Endothelial cell of umbilical vein (primary cell): ENCODE data around the gene FMN2. TPM values are rescaled to one million over a fixed set of nuclear protein-coding genes. Genes with fewer than 3 reads are reported as not detected.

Experiments
- BruUV-seq: library from RNA; stranded (reverse); fragments of 400-500 nt; replicated peaks from 2 replicates; lab custom pipeline; 2021; lab: Mats Ljungman, UMichigan
- CTCF ChIA-PET: fragments of 300-600, 350-600 bp; sonication (Branson Sonifier 250); formaldehyde crosslinking; loops from one replicate; lab custom pipeline; 2021; ENCODE audit warnings: antibody characterized with exemption, inconsistent platforms; lab: Charles Lee
- POLR2A ChIA-PET: fragments of 300-600, 350-600 bp; sonication (Branson Sonifier 250); formaldehyde crosslinking; loops from one replicate; lab custom pipeline; 2021; ENCODE audit warnings: antibody characterized with exemption, inconsistent platforms; lab: Charles Lee
- DNase-seq: peaks from one replicate; pipeline ENCODE4 v3.0.0-alpha.2; 2011; ENCODE audit warnings: low read depth, low spot score
- FAIRE-seq: peaks from 2 replicates; lab custom pipeline; 2011; peaks lifted over from hg19 to GRCh38; lab: Jason Lieb, UNC
- H2AFZ ChIP-seq: 2 replicates; pipeline ENCODE4 v1.6.0; 2012; ENCODE audit warnings: low read depth, low read length, control low read depth, inconsistent platforms
- H3K27ac ChIP-seq: 2 replicates; pipeline ENCODE4 v1.5.1; 2011; ENCODE audit warnings: low read depth, mild to moderate bottlenecking, control low read depth, low read length, moderate library complexity; ENCODE audit not compliant: insufficient read depth
- H3K27me3 ChIP-seq, 2 experiments: 2 replicates each; pipeline versions ENCODE4 v1.6.0 to v1.6.1; 2011; ENCODE audit warnings: low read length in 2 of 2, mixed read lengths in 1 of 2; ENCODE audit not compliant: control insufficient read depth in 2 of 2, insufficient read depth in 2 of 2
- H3K36me3 ChIP-seq, 2 experiments: 2 replicates in 1 of 2; 3 replicates in 1 of 2; pipeline ENCODE4 v1.5.1; 2011; ENCODE audit warnings: low read length in 2 of 2, mild to moderate bottlenecking in 1 of 2, moderate library complexity in 1 of 2; ENCODE audit not compliant: control insufficient read depth in 2 of 2, insufficient read depth in 2 of 2; ENCODE audit errors: extremely low read depth in 1 of 2
- H3K4me1 ChIP-seq: 3 replicates; pipeline ENCODE4 v1.5.1; 2011; ENCODE audit warnings: mild to moderate bottlenecking, low read length; ENCODE audit not compliant: control insufficient read depth, insufficient read depth; ENCODE audit errors: extremely low read depth
- H3K4me2 ChIP-seq: 2 replicates; pipeline ENCODE4 v1.6.1; 2011; ENCODE audit warnings: low read length, control low read depth, mixed read lengths; ENCODE audit not compliant: insufficient read depth
- H3K4me3 ChIP-seq, 3 experiments: fragments of 200-600 bp in 1 of 3; sonication (generic), shearing (Covaris generic) in 1 of 3; replicated peaks in 1 of 3; 2 replicates each; pipeline ENCODE4 v1.5.1; 2011 to 2016; ENCODE audit warnings: control low read depth in 3 of 3, low read length in 3 of 3, mild to moderate bottlenecking in 2 of 3, inconsistent platforms in 1 of 3, low read depth in 1 of 3, moderate library complexity in 1 of 3; ENCODE audit not compliant: insufficient read depth in 1 of 3
- H3K79me2 ChIP-seq: 2 replicates; pipeline ENCODE4 v1.6.0; 2012; ENCODE audit warnings: low read length, inconsistent platforms; ENCODE audit not compliant: control insufficient read depth, insufficient read depth
- H3K9ac ChIP-seq: replicated peaks from 2 replicates; pipeline ENCODE3; 2011; ENCODE audit warnings: low read length, control low read depth; ENCODE audit not compliant: insufficient read depth; ENCODE audit errors: extremely low read depth
- H3K9me1 ChIP-seq: replicated peaks from 3 replicates; pipeline ENCODE4 v1.6.0; 2011; ENCODE audit warnings: mild to moderate bottlenecking, low read length; ENCODE audit not compliant: control insufficient read depth, insufficient read depth; ENCODE audit errors: extremely low read depth
- H3K9me3 ChIP-seq: replicated peaks from 2 replicates; pipeline ENCODE4 v1.5.1; 2012; ENCODE audit warnings: low read length, inconsistent platforms; ENCODE audit not compliant: control insufficient read depth, insufficient read depth
- H4K20me1 ChIP-seq: replicated peaks from 2 replicates; pipeline ENCODE3; 2011; ENCODE audit warnings: mild to moderate bottlenecking, low read length; ENCODE audit not compliant: control insufficient read depth, insufficient read depth; ENCODE audit errors: extremely low read depth
- CTCF ChIP-seq, 2 donors: IDR thresholded peaks; 1 replicate in 1 of 2; 2 replicates in 1 of 2; pipeline ENCODE4 v1.5.1; 2011; ENCODE audit warnings: low read length in 2 of 2, mild to moderate bottlenecking in 2 of 2, moderate library complexity in 2 of 2, control low read depth in 1 of 2, inconsistent platforms in 1 of 2, low read depth in 1 of 2; ENCODE audit not compliant: insufficient read depth in 1 of 2; ENCODE audit errors: extremely low read depth in 1 of 2
- EZH2 ChIP-seq: IDR thresholded peaks from 2 replicates; pipeline ENCODE4 v1.6.1; 2012; ENCODE audit warnings: borderline replicate concordance, low read depth, mild to moderate bottlenecking, moderate library complexity, low read length, inconsistent platforms; ENCODE audit not compliant: severe bottlenecking
- FOS ChIP-seq: IDR thresholded peaks from 2 replicates; pipeline ENCODE4 v1.6.1; 2011; ENCODE audit warnings: mild to moderate bottlenecking, low read length, moderate library complexity, borderline replicate concordance; ENCODE audit not compliant: insufficient read depth
- GATA2 ChIP-seq: IDR thresholded peaks from 2 replicates; pipeline ENCODE4 v1.7.0; 2011; ENCODE audit warnings: low read depth, mild to moderate bottlenecking, moderate library complexity, mixed read lengths, low read length; ENCODE audit not compliant: insufficient read length, insufficient read depth
- JUN ChIP-seq: IDR thresholded peaks from 2 replicates; pipeline ENCODE4 v1.6.1; 2011; ENCODE audit warnings: borderline replicate concordance, low read depth; ENCODE audit not compliant: insufficient read length, insufficient read depth
- MAX ChIP-seq: IDR thresholded peaks from 2 replicates; pipeline ENCODE4 v1.6.1; 2011; ENCODE audit not compliant: insufficient read depth, insufficient read length
- MYC ChIP-seq: IDR thresholded peaks from one replicate; pipeline ENCODE4 v1.6.1; 2011; ENCODE audit warnings: mild to moderate bottlenecking, low read depth, low read length
- POLR2A ChIP-seq: IDR thresholded peaks from 2 replicates; pipeline ENCODE4 v1.6.1; 2012; ENCODE audit warnings: low read depth, mild to moderate bottlenecking, control low read depth, low read length
- POLR2AphosphoS5 ChIP-seq: IDR thresholded peaks from 2 replicates; pipeline ENCODE4 v1.6.1; 2012; ENCODE audit warnings: low read depth, mild to moderate bottlenecking, control low read depth, low read length, moderate library complexity; ENCODE audit not compliant: insufficient read depth
- dilution Hi-C: fragments of 300-500 bp; cut with MboI; formaldehyde crosslinking; loops from one replicate; pipeline ENCODE4 v1.15.0; 2019; ENCODE audit warnings: low sequenced_read_pairs; ENCODE audit not compliant: extremely low pct_ligation_motif_present
- intact Hi-C: fragments of 100-400 bp; cut with micrococcal nuclease; formaldehyde crosslinking; loops from one replicate; pipeline ENCODE4 v1.10.0; 2022
- polyA plus RNA-seq, 4 experiments: library from polyadenylated mRNA; depleted of rRNA in 3 of 4; stranded (reverse) in 3 of 4; unstranded in 1 of 4; fragments of >200 nt; gene quantifications; 2 replicates each; pipeline versions ENCODE4 v1.2.1 to v1.2.3, GENCODE V29; 2011 to 2012; ENCODE audit warnings: missing spikeins in 1 of 4
- total RNA-seq: library from RNA; stranded (reverse); gene quantifications from 2 replicates; pipeline ENCODE4 v1.2.3, GENCODE V29; 2021

FMN2 gene
- total and polyA plus RNA-seq, 2 donors (not counting 3 experiments of a cell fraction or from before 2014, with no cell fraction given): not detected

- TF ChIP-seq JUN: no peak
- no peak for TF ChIP-seq POLR2A
- no peak for TF ChIP-seq MYC
- TF ChIP-seq EZH2: no peak
- Histone ChIP-seq H3K36me3 (no peaks in the 10 kb centered on the region), H2AFZ (no peak overlapping the region), H3K27ac (no peak overlapping the region), H3K4me1 (no peaks in the 10 kb centered on the region), H3K4me2 (no peak overlapping the region), H3K9me3 (no peaks in the 10 kb centered on the region), H3K9me1 (no peaks in the 10 kb centered on the region), H3K79me2 (no peaks in the 10 kb centered on the region), H4K20me1 (no peaks in the 10 kb centered on the region), H3K4me3 (no peak overlapping the region), H3K9ac (no peak overlapping the region), H3K27me3 (no peaks in the 10 kb centered on the region)
- CTCF ChIA-PET: no interaction called here
- POLR2A ChIA-PET: no interaction called here
- intact Hi-C loops: no loop called here
- dilution Hi-C loops: no loop called here
- DNase-seq (no peak), FAIRE-seq (no peak)
- BruUV-seq: no TSS peak
These were observed 120.9 kb downstream of the FMN2 start for GRCh38 chr1:240212556-240212955.

GRCh38 chr1:240217403-240217802 lies 125.7 kb downstream of the FMN2 start:
- H3K9me1 ChIP-seq: no peaks in the 10 kb centered on the region
- H4K20me1 ChIP-seq: no peaks in the 10 kb centered on the region
- no peak for FAIRE-seq
- H3K27me3 ChIP-seq: no peaks in the 10 kb centered on the region
- no peak overlapping the region for H3K4me3 ChIP-seq
- CTCF ChIA-PET: no interaction called here
- no peaks in the 10 kb centered on the region for H3K36me3 ChIP-seq
- H3K9me3 ChIP-seq: no peaks in the 10 kb centered on the region
- no peak overlapping the region for H2AFZ ChIP-seq
- TF ChIP-seq GATA2: no peak
- no peak for TF ChIP-seq POLR2AphosphoS5
- no peak for TF ChIP-seq POLR2A
- no peak for TF ChIP-seq FOS
- no peak for TF ChIP-seq JUN
- TF ChIP-seq MYC: no peak
- no peak for TF ChIP-seq EZH2
- no peak for TF ChIP-seq MAX
- no peak for TF ChIP-seq CTCF (IDR thresholded peaks at IDR 0.05; ENCODE audit: extremely low read depth in 1 of 2, insufficient read depth in 1 of 2, low read depth in 1 of 2, low read length in 2 of 2)
- H3K27ac ChIP-seq: no peak overlapping the region
- no peak overlapping the region for H3K4me2 ChIP-seq
- POLR2A ChIA-PET: no interaction called here
- intact Hi-C loops (no loop called here), dilution Hi-C loops (no loop called here)
- no peaks in the 10 kb centered on the region for H3K4me1 ChIP-seq
- H3K9ac ChIP-seq: no peak overlapping the region
- no peaks in the 10 kb centered on the region for H3K79me2 ChIP-seq
- BruUV-seq: no TSS peak
- DNase-seq: no peak
